Osteocyte (in vitro differentiated cells): ENCODE results near the gene TCAF2. TPM values are rescaled to one million over a fixed set of nuclear protein-coding genes. Genes with fewer than 3 reads are reported as not detected.
"Not testable (repeated sequence)": the region's sequence is repeated elsewhere in the genome, so short reads cannot be mapped to it uniquely, and the experiment has no call there.

Experiments used
- DNase-seq: peaks from one replicate; pipeline ENCODE4 v3.0.0; 2021; ENCODE audit warnings: mixed read lengths; ENCODE audit not compliant: unreplicated experiment; ENCODE audit errors: extremely low spot score
- H3K27ac Mint-ChIP-seq: one replicate; pipeline ENCODE4 v1.8.0; 2021; ENCODE audit warnings: mild to moderate bottlenecking, mixed read lengths; ENCODE audit not compliant: unreplicated experiment
- H3K27me3 Mint-ChIP-seq: one replicate; pipeline ENCODE4 v1.8.0; 2021; ENCODE audit warnings: mixed read lengths; ENCODE audit not compliant: unreplicated experiment
- H3K36me3 Mint-ChIP-seq: one replicate; pipeline ENCODE4 v1.8.0; 2021; ENCODE audit warnings: mixed read lengths; ENCODE audit not compliant: unreplicated experiment
- H3K4me1 Mint-ChIP-seq: one replicate; pipeline ENCODE4 v1.8.0; 2021; ENCODE audit warnings: mixed read lengths; ENCODE audit not compliant: unreplicated experiment
- H3K4me3 Mint-ChIP-seq: one replicate; pipeline ENCODE4 v1.8.0; 2021; ENCODE audit warnings: mild to moderate bottlenecking, moderate library complexity, mixed read lengths; ENCODE audit not compliant: unreplicated experiment
- H3K9me3 Mint-ChIP-seq: one replicate; pipeline ENCODE4 v1.8.0; 2021; ENCODE audit warnings: mixed read lengths; ENCODE audit not compliant: unreplicated experiment
- CTCF ChIP-seq: fragments of 200-600 bp; sonication (generic); IDR thresholded peaks from 2 replicates; pipeline ENCODE4 v1.5.0; 2021; ENCODE audit warnings: antibody characterized with exemption, mild to moderate bottlenecking, moderate library complexity
- long read RNA-seq: library from polyadenylated mRNA; unstranded; transcript quantifications from one replicate; pipeline ENCODE4 v2.0.0, GENCODE V29; 2021
- total RNA-seq: library from RNA; stranded (reverse); gene quantifications from 2 replicates; pipeline ENCODE4 v1.2.1, GENCODE V29; 2021

TCAF2 gene
- total RNA-seq = 2.2 and 2.5 TPM in 2 replicates
- long read RNA-seq, partial matches to known transcripts = 0 of 1 reads
- long read RNA-seq, other reads (novel, unspliced or antisense) = 1 of 1 reads

- H3K36me3 Mint-ChIP-seq, H3K4me3 Mint-ChIP-seq, DNase-seq, H3K27ac Mint-ChIP-seq, H3K9me3 Mint-ChIP-seq, H3K27me3 Mint-ChIP-seq, H3K4me1 Mint-ChIP-seq: not testable (repeated sequence)
Measured at GRCh38 chr7:143620646-143621045, at the start of gene TCAF2. Gene TCAF2 (plus strand): TSS chr7:143620974.

GRCh38 chr7:143571501-143571900, 49.3 kb upstream of the TCAF2 start, which contains the start of gene CTAGE15:
Gene CTAGE15 (plus strand): TSS chr7:143571801. CDS start chr7:143571818, 17 bp downstream.
- not testable (repeated sequence) for H3K27me3 Mint-ChIP-seq, H3K36me3 Mint-ChIP-seq, DNase-seq, H3K27ac Mint-ChIP-seq, H3K4me1 Mint-ChIP-seq, H3K4me3 Mint-ChIP-seq, H3K9me3 Mint-ChIP-seq

GRCh38 chr7:143588183-143588582, 32.6 kb upstream of the TCAF2 start:
- not testable (repeated sequence) for H3K9me3 Mint-ChIP-seq, H3K27me3 Mint-ChIP-seq, DNase-seq, H3K36me3 Mint-ChIP-seq, H3K4me1 Mint-ChIP-seq, H3K4me3 Mint-ChIP-seq, H3K27ac Mint-ChIP-seq

- not testable (repeated sequence) for H3K27ac Mint-ChIP-seq, DNase-seq, H3K4me3 Mint-ChIP-seq, H3K27me3 Mint-ChIP-seq, H3K36me3 Mint-ChIP-seq, H3K9me3 Mint-ChIP-seq, H3K4me1 Mint-ChIP-seq
Measured at GRCh38 chr7:143589897-143590296, 30.9 kb upstream of the TCAF2 start.

GRCh38 chr7:143598086-143598485, 22.7 kb upstream of the TCAF2 start:
- H3K9me3 Mint-ChIP-seq = not testable (repeated sequence)

GRCh38 chr7:143603549-143603948, 17.2 kb upstream of the TCAF2 start:
- H3K4me3 Mint-ChIP-seq, DNase-seq, H3K9me3 Mint-ChIP-seq, H3K4me1 Mint-ChIP-seq, H3K27me3 Mint-ChIP-seq, H3K27ac Mint-ChIP-seq, H3K36me3 Mint-ChIP-seq: not testable (repeated sequence)

More at GRCh38 chr7:143598086-143598485, 22.7 kb upstream of the TCAF2 start:
- H3K27ac Mint-ChIP-seq, H3K4me3 Mint-ChIP-seq, H3K27me3 Mint-ChIP-seq, H3K4me1 Mint-ChIP-seq, H3K36me3 Mint-ChIP-seq: not testable (repeated sequence)
- peak; percentile 79 for DNase-seq

- not testable (repeated sequence) for DNase-seq, H3K4me1 Mint-ChIP-seq, H3K9me3 Mint-ChIP-seq, H3K27me3 Mint-ChIP-seq, H3K36me3 Mint-ChIP-seq, H3K27ac Mint-ChIP-seq, H3K4me3 Mint-ChIP-seq
Measured at GRCh38 chr7:143606088-143606487, 14.7 kb upstream of the TCAF2 start.

- not testable (repeated sequence) for H3K4me3 Mint-ChIP-seq, H3K27me3 Mint-ChIP-seq, H3K4me1 Mint-ChIP-seq, DNase-seq, H3K9me3 Mint-ChIP-seq, H3K36me3 Mint-ChIP-seq, H3K27ac Mint-ChIP-seq
- peak; percentile 23 for TF ChIP-seq CTCF
Measured at GRCh38 chr7:143615545-143615944, 5.2 kb upstream of the TCAF2 start.

- H3K27ac Mint-ChIP-seq, H3K9me3 Mint-ChIP-seq, DNase-seq, H3K4me1 Mint-ChIP-seq, H3K4me3 Mint-ChIP-seq, H3K27me3 Mint-ChIP-seq, H3K36me3 Mint-ChIP-seq: not testable (repeated sequence)
Measured at GRCh38 chr7:143617204-143617603, 3.6 kb upstream of the TCAF2 start.

- not testable (repeated sequence) for H3K27ac Mint-ChIP-seq, H3K4me3 Mint-ChIP-seq, H3K36me3 Mint-ChIP-seq, H3K27me3 Mint-ChIP-seq, H3K4me1 Mint-ChIP-seq, H3K9me3 Mint-ChIP-seq, DNase-seq
Measured at GRCh38 chr7:143620058-143620457, 716 bp upstream of the TCAF2 start.

- H3K27me3 Mint-ChIP-seq, H3K27ac Mint-ChIP-seq, H3K4me1 Mint-ChIP-seq, DNase-seq, H3K36me3 Mint-ChIP-seq, H3K4me3 Mint-ChIP-seq, H3K9me3 Mint-ChIP-seq: not testable (repeated sequence)
Measured at GRCh38 chr7:143621175-143621574, 401 bp downstream of the TCAF2 start.

- H3K27me3 Mint-ChIP-seq, H3K9me3 Mint-ChIP-seq, H3K27ac Mint-ChIP-seq, H3K36me3 Mint-ChIP-seq, DNase-seq, H3K4me3 Mint-ChIP-seq, H3K4me1 Mint-ChIP-seq: not testable (repeated sequence)
Measured at GRCh38 chr7:143622130-143622529, 1.4 kb downstream of the TCAF2 start.
